ENCODE measurements around the gene MKLN1.

MKLN1 gene

GRCh38 chr7:131466735-131467365 lies 139.2 kb downstream of the MKLN1 start:
- DNase-seq = no peak

- no peak for DNase-seq
Observed at GRCh38 chr7:131467788-131468187, 140.1 kb downstream of the MKLN1 start.

DNA sequence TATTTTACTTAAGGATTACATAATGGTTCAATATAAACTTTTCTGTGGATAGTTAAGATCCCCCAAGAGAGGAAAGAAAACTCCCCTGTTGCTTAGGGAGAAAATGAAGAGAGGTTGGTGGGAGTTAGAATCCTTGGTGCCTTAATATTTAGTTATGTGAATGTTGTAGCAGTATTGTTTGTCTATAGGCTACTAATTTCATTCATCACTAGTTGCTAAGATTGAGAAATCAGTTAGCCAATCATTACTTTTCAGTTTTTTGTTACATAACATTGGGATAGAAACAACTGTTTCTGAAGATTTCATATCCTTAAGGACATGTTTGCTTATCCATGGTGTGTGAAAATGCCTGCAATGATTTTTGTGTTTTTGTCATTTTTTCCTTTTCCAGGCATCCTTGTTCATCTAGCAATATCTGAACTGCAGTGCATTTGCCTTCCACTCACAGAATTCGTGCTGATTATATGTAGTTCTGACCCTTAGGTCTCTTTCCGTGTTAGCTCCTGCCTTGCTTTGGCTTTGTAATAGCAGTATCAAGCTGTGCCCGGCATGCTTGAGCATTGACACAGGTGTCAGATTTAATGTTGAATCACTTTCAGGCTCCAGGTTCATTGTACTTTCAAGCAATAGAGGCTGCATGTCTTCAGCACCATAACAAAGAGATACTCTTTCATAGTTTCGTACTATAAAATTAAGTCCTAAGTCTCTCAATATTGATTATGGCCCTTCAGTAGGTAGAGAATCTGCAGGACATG lies 143.8 kb downstream of the MKLN1 start:
- no peak for DNase-seq

DNA sequence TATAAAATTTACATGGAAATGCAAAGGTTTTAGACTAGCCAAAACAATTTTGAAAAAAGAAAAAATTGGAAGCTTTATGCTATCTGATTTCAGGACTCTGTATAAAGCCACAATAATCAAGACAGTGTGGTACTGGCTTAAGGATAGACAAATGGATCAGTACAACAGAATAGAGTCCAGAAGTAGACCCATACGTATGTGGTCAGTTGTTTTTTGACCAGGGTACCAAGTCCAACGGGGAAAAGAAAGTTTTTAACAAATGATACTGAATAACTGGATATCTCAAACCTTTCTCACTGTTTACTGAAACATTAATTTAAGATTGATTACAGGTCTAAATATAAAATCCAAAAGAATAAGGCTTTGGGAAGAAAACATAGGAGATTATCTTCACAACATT lies 149.1 kb downstream of the MKLN1 start:
- DNase-seq = no peak

DNA sequence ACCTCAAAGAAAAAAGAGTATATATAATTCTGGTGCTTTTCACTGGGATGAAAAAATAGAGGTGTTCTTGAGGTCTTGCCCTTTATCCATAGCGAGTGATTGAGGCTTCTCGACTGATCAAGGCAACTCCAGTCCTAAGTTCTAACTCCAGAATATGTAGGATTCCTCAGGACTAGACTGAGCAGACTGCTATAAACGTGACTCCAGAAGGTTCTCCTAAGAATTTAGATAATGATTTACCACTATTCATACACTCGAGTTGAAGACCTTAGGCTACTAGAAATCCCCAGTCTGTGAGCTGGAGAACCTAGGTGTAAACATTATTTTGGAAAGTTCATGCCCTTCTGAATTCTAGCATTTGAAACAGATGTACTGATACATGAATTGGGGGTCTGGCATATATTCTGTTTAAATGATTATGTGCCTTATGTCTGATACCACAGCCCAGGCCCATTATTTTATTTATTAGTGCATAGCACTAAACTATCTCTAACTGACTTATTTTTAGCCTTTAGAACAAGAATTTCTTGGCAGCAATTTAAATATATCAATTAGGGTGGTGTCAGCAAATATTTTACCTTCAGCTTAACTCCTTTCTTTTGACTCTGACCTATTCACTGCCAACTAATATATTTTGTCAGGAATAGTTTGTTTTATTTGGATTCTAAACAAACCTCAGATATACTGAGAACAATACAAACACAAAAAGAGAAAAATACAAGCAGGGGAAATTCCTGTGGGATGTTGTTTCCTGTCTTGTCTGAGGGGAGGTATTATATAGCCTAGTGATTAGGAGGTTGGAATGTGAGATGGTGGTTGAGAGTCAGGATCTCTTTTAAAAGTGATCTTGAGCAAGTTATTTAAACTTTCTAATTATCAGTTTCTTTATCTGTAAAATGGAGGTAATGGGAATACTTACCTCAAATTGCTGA lies 153.0 kb downstream of the MKLN1 start:
- DNase-seq = no peak

DNA sequence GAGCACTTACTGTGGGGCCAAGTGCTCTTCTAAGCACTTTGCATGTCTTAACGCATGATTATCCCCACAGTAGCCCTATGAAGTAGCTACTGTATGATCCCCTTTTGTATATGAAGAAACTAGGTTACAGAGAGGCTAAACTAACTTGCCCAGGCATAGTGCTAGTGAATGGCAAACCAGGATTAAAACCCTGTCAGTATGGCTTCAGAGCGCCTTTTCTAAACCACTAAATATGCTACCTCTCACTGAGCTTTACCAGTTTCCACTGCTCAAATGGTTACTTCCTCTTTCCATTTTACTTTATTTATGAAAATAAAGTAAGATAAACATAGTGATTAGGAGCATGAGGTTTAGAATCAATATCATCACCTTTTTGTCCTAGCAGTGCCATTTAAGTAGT lies 155.1 kb downstream of the MKLN1 start:
- no peak for DNase-seq

DNA sequence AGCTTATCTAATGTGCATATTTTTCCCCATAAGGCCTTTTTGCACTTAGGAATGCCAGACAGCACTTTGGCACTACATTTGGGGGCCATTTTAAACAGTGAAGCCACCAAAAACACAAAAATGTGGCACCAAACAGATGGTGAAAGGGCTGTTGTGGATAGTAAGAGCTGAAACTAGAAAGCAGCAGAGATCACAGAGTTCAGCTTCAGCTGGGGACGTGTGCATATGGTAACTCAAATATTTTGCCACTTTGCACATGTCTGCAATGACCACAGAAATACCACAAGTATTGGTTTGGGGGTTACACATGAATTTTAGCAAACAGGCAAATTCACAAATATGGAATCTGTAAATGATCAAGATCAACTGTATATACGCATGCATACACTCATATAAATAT lies 155.9 kb downstream of the MKLN1 start:
- DNase-seq = no peak

DNA sequence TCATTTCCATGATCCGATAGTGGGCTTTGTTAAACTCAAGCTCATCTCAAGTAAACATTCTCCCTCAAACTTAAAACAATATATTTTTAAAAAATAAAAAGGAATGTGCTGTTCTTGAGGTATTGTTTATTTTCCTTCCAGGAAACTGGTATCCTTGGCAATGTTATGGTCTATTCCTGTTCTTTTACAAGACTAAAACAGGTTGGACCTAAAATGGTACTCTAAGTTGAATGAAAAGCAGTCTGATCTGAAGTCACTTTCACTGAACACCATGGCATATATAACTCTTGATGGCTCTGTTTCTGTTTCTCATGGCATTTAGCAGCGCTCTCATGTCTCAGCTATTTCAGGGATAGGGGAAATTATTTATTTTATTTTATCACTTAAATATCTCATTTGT lies 158.7 kb downstream of the MKLN1 start:
- DNase-seq = no peak

- no peak for DNase-seq
Observed at GRCh38 chr7:131487217-131487616, 159.5 kb downstream of the MKLN1 start.

- DNase-seq = no peak
Observed at GRCh38 chr7:131488361-131488760, 160.7 kb downstream of the MKLN1 start.

DNA sequence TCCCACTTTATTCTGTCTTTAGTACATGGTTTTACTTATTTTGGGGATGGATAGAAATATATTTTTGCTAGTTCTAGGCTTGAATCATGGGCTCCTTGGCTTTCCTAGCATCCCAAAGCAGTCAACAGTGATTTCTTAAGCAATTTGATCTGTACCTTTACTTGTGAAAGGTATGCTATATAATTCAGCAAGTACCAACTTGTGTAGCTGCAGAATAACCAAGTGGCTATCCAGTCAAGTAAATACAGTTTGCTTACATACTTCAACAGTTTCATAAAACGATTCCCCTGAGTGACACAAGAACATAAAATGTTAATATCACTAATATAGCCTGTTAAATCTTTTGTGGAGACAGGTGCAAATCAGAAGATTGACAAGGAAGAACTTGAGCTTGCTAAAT lies 161.5 kb downstream of the MKLN1 start:
- DNase-seq = no peak

DNA sequence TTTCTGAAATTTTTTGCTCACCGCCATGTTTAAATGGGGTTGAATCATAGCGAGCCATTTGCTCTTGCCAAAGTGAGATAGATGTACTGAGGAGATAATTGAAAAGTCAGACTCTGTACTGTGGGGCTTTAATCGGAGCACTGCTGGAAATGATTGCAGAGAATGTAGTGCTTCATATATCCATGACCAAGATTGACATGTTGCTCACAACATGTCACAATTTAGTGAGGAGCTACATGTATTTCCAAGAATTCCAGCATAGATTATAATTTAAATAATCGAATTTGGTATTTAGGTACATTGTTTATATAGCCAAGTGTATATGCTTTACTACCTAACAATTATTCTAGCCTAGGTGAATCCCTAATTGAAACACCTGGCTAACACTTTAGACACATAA lies 162.2 kb downstream of the MKLN1 start:
- no peak for DNase-seq

DNA sequence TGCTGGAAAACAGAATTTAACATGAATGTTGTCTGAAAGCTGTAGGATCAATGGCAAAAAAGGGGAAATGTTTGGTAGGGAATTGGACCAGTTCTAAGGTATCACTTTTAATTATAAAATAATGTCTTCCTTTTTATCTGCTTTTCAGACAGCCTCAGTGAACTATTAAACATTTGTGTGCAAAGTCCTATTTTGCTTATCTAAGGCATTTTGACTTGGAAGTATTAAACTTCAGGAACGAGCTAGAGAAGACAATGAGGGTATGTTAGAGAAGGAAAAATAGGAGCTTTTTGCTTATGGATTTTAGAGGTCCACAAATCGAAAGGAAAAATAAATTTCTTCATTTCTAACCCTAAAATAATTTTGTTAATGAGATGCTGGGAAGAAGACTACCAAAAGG lies 165.4 kb downstream of the MKLN1 start:
- DNase-seq = no peak

GRCh38 chr7:131493581-131493980 lies 165.9 kb downstream of the MKLN1 start:
- DNase-seq = no peak

DNA sequence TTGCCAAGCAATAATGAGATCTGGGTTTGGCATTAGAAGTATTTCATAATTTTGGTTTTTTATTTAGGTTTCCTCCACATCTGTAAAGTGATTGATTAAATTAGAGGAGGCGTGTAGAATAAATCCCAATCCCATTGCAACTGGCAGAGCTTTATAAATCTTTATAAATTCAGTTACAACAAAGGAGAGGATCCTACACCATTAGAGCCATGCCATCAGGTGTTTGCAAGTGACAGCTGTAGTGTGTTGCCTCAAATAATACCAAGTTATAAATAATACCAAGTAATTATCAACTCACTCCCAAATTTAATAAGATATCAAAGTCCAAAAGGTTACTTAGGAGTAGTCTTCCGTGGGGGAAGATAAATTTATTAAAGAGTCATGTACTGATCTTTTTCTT lies 166.5 kb downstream of the MKLN1 start:
- DNase-seq = no peak

GRCh38 chr7:131495669-131496498 lies 168.2 kb downstream of the MKLN1 start:
- no peak for DNase-seq

DNA sequence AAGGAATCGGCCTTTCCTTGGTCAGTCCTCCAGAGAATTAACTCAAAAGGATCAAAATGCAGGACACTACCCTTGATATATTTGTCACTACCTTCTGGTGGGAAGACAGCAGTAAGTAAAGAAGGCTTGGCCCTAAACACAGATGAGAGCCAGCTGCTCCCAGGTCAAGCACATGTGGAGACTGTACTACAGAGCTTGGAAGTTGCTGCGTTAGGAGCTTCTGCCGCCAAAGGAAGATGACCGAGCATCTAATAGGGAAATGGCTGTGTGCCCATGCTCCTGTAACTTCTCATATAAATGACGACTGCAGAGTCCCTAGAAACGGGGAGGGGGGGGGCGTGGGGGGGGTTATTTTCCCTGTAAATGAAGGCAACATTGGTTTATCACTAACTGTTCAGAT lies 169.8 kb downstream of the MKLN1 start:
- no peak for DNase-seq

- no peak for DNase-seq
Observed at GRCh38 chr7:131498237-131498885, 170.7 kb downstream of the MKLN1 start.

- DNase-seq = no peak
Observed at GRCh38 chr7:131499801-131500200, 172.1 kb downstream of the MKLN1 start.

- DNase-seq = no peak
Observed at GRCh38 chr7:131500357-131500756, 172.7 kb downstream of the MKLN1 start.

DNA sequence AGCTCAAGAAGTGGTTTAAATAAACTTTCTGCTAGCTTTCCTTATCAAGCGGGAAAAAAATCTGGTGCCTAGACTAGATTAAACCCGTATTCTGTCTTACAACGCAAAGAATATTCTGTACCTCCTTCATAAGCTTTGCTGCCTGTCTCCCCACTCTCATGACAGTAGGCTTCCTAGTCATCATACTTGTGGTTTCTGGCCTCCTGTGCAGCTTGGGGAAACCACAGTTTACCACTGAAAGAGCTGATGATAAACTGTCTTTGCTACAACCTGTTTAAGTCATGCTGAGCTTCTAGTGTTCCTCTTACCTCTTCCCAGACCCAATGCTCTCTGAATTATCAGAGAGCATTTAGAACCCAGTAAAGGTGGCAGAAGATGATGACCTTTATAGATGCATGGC lies 173.7 kb downstream of the MKLN1 start:
- no peak for DNase-seq

Data from right kidney (tissue), 1 donor.